ENCODE data around the gene TRDN.

TRDN gene

GRCh38 chr6:123659960-123660748, 23.4 kb upstream of the TRDN start:
- H3K27me3 ChIP-seq (ENCODE audit: insufficient read depth, low read length): no peaks in the 10 kb centered on the region

GRCh38 chr6:123658848-123659247, 22.1 kb upstream of the TRDN start:
- H3K4me1 ChIP-seq (ENCODE audit: control insufficient read depth, insufficient read depth, low read length, unreplicated experiment): no peaks in the 10 kb centered on the region
- no peaks in the 10 kb centered on the region for H3K36me3 ChIP-seq (ENCODE audit: insufficient read depth, low read length)
- no peak overlapping the region for H2AFZ ChIP-seq (ENCODE audit: low read length, unreplicated experiment)

More at GRCh38 chr6:123659960-123660748, 23.4 kb upstream of the TRDN start:
- Histone ChIP-seq H3K4me3 (ENCODE audit: low read depth, low read length) (no peak overlapping the region), H3K27ac (ENCODE audit: low read depth, low read length) (no peak overlapping the region), H2AFZ (ENCODE audit: low read length, unreplicated experiment) (no peak overlapping the region), H3K79me2 (ENCODE audit: control insufficient read depth, insufficient read depth, low read length, unreplicated experiment) (no peaks in the 10 kb centered on the region), H3K4me1 (ENCODE audit: control insufficient read depth, insufficient read depth, low read length, unreplicated experiment) (no peaks in the 10 kb centered on the region), H3K36me3 (ENCODE audit: insufficient read depth, low read length) (no peaks in the 10 kb centered on the region)

GRCh38 chr6:123655521-123656306, 19.0 kb upstream of the TRDN start:
- H2AFZ ChIP-seq (ENCODE audit: low read length, unreplicated experiment): peak overlapping the region; percentile 96
- no peaks in the 10 kb centered on the region for H3K36me3 ChIP-seq (ENCODE audit: insufficient read depth, low read length)
- no peaks in the 10 kb centered on the region for H3K79me2 ChIP-seq (ENCODE audit: control insufficient read depth, insufficient read depth, low read length, unreplicated experiment)
- no peak overlapping the region for H3K27ac ChIP-seq (ENCODE audit: low read depth, low read length)
- H3K4me1 ChIP-seq (ENCODE audit: control insufficient read depth, insufficient read depth, low read length, unreplicated experiment): no peaks in the 10 kb centered on the region
- peak overlapping the region; percentile 73 for H3K4me3 ChIP-seq (ENCODE audit: low read depth, low read length)
- H3K27me3 ChIP-seq (ENCODE audit: insufficient read depth, low read length): no peaks in the 10 kb centered on the region

More at GRCh38 chr6:123658848-123659247, 22.1 kb upstream of the TRDN start:
- no peak overlapping the region for H3K27ac ChIP-seq (ENCODE audit: low read depth, low read length)
- no peaks in the 10 kb centered on the region for H3K79me2 ChIP-seq (ENCODE audit: control insufficient read depth, insufficient read depth, low read length, unreplicated experiment)
- H3K4me3 ChIP-seq (ENCODE audit: low read depth, low read length): no peak overlapping the region
- no peaks in the 10 kb centered on the region for H3K27me3 ChIP-seq (ENCODE audit: insufficient read depth, low read length)

GRCh38 chr6:123648723-123649122, 12.0 kb upstream of the TRDN start:
- no peak overlapping the region for H3K4me3 ChIP-seq (ENCODE audit: low read depth, low read length)
- H3K36me3 ChIP-seq (ENCODE audit: insufficient read depth, low read length): no peaks in the 10 kb centered on the region
- no peaks in the 10 kb centered on the region for H3K79me2 ChIP-seq (ENCODE audit: control insufficient read depth, insufficient read depth, low read length, unreplicated experiment)
- H3K27ac ChIP-seq (ENCODE audit: low read depth, low read length): no peak overlapping the region
- H2AFZ ChIP-seq (ENCODE audit: low read length, unreplicated experiment): no peak overlapping the region
- no peaks in the 10 kb centered on the region for H3K27me3 ChIP-seq (ENCODE audit: insufficient read depth, low read length)
- H3K4me1 ChIP-seq (ENCODE audit: control insufficient read depth, insufficient read depth, low read length, unreplicated experiment): no peaks in the 10 kb centered on the region

GRCh38 chr6:123648020-123648580, 11.3 kb upstream of the TRDN start:
- Histone ChIP-seq H3K27me3 (ENCODE audit: insufficient read depth, low read length) (no peaks in the 10 kb centered on the region), H3K4me3 (ENCODE audit: low read depth, low read length) (no peak overlapping the region), H3K4me1 (ENCODE audit: control insufficient read depth, insufficient read depth, low read length, unreplicated experiment) (no peaks in the 10 kb centered on the region), H3K27ac (ENCODE audit: low read depth, low read length) (no peak overlapping the region), H3K36me3 (ENCODE audit: insufficient read depth, low read length) (no peaks in the 10 kb centered on the region), H2AFZ (ENCODE audit: low read length, unreplicated experiment) (no peak overlapping the region), H3K79me2 (ENCODE audit: control insufficient read depth, insufficient read depth, low read length, unreplicated experiment) (no peaks in the 10 kb centered on the region)

- no peak overlapping the region for H3K27ac ChIP-seq (ENCODE audit: low read depth, low read length)
- no peaks in the 10 kb centered on the region for H3K79me2 ChIP-seq (ENCODE audit: control insufficient read depth, insufficient read depth, low read length, unreplicated experiment)
- no peak overlapping the region for H3K4me3 ChIP-seq (ENCODE audit: low read depth, low read length)
- H3K27me3 ChIP-seq (ENCODE audit: insufficient read depth, low read length): no peaks in the 10 kb centered on the region
- no peaks in the 10 kb centered on the region for H3K4me1 ChIP-seq (ENCODE audit: control insufficient read depth, insufficient read depth, low read length, unreplicated experiment)
- H2AFZ ChIP-seq (ENCODE audit: low read length, unreplicated experiment): no peak overlapping the region
- no peaks in the 10 kb centered on the region for H3K36me3 ChIP-seq (ENCODE audit: insufficient read depth, low read length)
These were observed 4.7 kb upstream of the TRDN start for GRCh38 chr6:123641497-123641896.

GRCh38 chr6:123640567-123641187, 3.9 kb upstream of the TRDN start:
- H3K27me3 ChIP-seq (ENCODE audit: insufficient read depth, low read length): no peaks in the 10 kb centered on the region
- no peaks in the 10 kb centered on the region for H3K79me2 ChIP-seq (ENCODE audit: control insufficient read depth, insufficient read depth, low read length, unreplicated experiment)
- H3K36me3 ChIP-seq (ENCODE audit: insufficient read depth, low read length): no peaks in the 10 kb centered on the region
- H3K4me1 ChIP-seq (ENCODE audit: control insufficient read depth, insufficient read depth, low read length, unreplicated experiment): no peaks in the 10 kb centered on the region
- H3K27ac ChIP-seq (ENCODE audit: low read depth, low read length): no peak overlapping the region
- H3K4me3 ChIP-seq (ENCODE audit: low read depth, low read length): no peak overlapping the region
- H2AFZ ChIP-seq (ENCODE audit: low read length, unreplicated experiment): no peak overlapping the region

GRCh38 chr6:123638865-123639264, 2.1 kb upstream of the TRDN start:
- H3K4me1 ChIP-seq (ENCODE audit: control insufficient read depth, insufficient read depth, low read length, unreplicated experiment): no peaks in the 10 kb centered on the region
- H3K36me3 ChIP-seq (ENCODE audit: insufficient read depth, low read length): no peaks in the 10 kb centered on the region
- no peak overlapping the region for H3K4me3 ChIP-seq (ENCODE audit: low read depth, low read length)
- no peak overlapping the region for H2AFZ ChIP-seq (ENCODE audit: low read length, unreplicated experiment)
- H3K79me2 ChIP-seq (ENCODE audit: control insufficient read depth, insufficient read depth, low read length, unreplicated experiment): no peaks in the 10 kb centered on the region
- H3K27me3 ChIP-seq (ENCODE audit: insufficient read depth, low read length): no peaks in the 10 kb centered on the region
- H3K27ac ChIP-seq (ENCODE audit: low read depth, low read length): no peak overlapping the region

- Histone ChIP-seq H3K27ac (ENCODE audit: low read depth, low read length) (no peak overlapping the region), H3K4me3 (ENCODE audit: low read depth, low read length) (no peak overlapping the region), H3K79me2 (ENCODE audit: control insufficient read depth, insufficient read depth, low read length, unreplicated experiment) (no peaks in the 10 kb centered on the region), H3K4me1 (ENCODE audit: control insufficient read depth, insufficient read depth, low read length, unreplicated experiment) (no peaks in the 10 kb centered on the region), H2AFZ (ENCODE audit: low read length, unreplicated experiment) (no peak overlapping the region), H3K27me3 (ENCODE audit: insufficient read depth, low read length) (no peaks in the 10 kb centered on the region), H3K36me3 (ENCODE audit: insufficient read depth, low read length) (no peaks in the 10 kb centered on the region)
These were observed 468 bp downstream of the TRDN start for GRCh38 chr6:123636282-123636681.

- Histone ChIP-seq H3K36me3 (ENCODE audit: insufficient read depth, low read length) (no peaks in the 10 kb centered on the region), H3K79me2 (ENCODE audit: control insufficient read depth, insufficient read depth, low read length, unreplicated experiment) (no peaks in the 10 kb centered on the region), H2AFZ (ENCODE audit: low read length, unreplicated experiment) (no peak overlapping the region), H3K4me3 (ENCODE audit: low read depth, low read length) (no peak overlapping the region), H3K27ac (ENCODE audit: low read depth, low read length) (no peak overlapping the region), H3K27me3 (ENCODE audit: insufficient read depth, low read length) (no peaks in the 10 kb centered on the region), H3K4me1 (ENCODE audit: control insufficient read depth, insufficient read depth, low read length, unreplicated experiment) (no peaks in the 10 kb centered on the region)
These were observed 1.2 kb downstream of the TRDN start for GRCh38 chr6:123635567-123635966.

All from ACC112 (cell line).